Superior temporal gyrus (tissue), 1 donor: ENCODE results near the gene ZNF837.
"Not testable (repeated sequence)": the region's sequence is repeated elsewhere in the genome, so short reads cannot be mapped to it uniquely, and the experiment has no call there.

Experiments
- DNase-seq: peaks from one replicate; pipeline ENCODE4 v3.0.0-alpha.2; 2016; ENCODE audit errors: extremely low spot score

Gene ZNF837

GRCh38 chr19:58396691-58397532 lies 16.1 kb upstream of the ZNF837 start:
- DNase-seq: no peak

DNA sequence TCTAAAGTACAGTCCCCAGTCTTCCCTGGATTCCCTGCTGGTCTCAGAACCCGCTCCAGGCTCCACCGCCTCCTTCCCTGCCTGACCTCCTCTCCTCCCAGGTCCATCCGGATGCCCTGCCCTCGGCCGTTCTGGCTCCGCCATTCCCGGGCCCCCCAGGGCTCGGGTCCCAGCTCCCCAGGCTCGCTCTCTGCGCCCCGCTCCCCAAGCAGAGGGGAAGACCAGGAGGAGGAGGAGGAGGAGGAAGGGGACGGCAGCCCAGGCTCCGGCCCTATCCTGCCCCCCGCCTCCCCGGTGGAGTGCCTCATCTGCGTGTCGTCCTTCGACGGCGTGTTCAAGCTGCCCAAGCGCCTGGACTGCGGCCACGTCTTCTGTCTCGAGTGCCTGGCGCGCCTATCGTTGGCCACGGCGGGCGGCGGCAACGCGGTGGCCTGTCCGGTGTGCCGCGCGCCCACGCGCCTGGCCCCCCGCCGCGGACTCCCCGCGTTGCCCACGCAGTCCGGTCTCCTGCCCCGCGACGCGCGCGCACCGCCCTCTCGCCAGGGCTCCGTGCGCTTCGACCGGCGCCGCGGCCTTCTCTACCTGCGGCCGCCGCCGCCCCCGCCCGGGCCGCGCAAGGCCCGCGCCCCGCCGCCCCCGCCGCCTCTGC lies 15.3 kb upstream of the ZNF837 start:
- no peak for DNase-seq

- DNase-seq: no peak
These were observed 14.6 kb upstream of the ZNF837 start, which contains the start of gene RNF225 for GRCh38 chr19:58395220-58395978. RNF225 (plus strand) TSS chr19:58395656; CDS start chr19:58396090, 434 bp downstream.

- no peak for DNase-seq
These were observed 14.0 kb upstream of the ZNF837 start for GRCh38 chr19:58394821-58395219.

DNA sequence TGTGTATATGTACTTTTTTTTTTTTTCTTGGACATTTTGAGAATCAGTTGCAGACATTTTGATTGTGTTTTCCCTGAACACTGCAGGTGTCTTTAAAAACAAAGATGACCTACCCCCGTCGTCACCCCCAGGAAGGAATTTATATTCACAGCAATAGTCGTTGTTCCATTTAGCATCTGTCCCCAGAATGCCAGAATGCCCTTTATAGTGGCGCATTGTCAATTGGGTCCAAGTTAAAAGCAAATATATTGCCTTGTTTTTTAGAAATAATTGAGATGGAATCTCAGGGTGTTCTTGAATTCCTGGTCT lies 12.8 kb upstream of the ZNF837 start:
- DNase-seq: no peak

DNA sequence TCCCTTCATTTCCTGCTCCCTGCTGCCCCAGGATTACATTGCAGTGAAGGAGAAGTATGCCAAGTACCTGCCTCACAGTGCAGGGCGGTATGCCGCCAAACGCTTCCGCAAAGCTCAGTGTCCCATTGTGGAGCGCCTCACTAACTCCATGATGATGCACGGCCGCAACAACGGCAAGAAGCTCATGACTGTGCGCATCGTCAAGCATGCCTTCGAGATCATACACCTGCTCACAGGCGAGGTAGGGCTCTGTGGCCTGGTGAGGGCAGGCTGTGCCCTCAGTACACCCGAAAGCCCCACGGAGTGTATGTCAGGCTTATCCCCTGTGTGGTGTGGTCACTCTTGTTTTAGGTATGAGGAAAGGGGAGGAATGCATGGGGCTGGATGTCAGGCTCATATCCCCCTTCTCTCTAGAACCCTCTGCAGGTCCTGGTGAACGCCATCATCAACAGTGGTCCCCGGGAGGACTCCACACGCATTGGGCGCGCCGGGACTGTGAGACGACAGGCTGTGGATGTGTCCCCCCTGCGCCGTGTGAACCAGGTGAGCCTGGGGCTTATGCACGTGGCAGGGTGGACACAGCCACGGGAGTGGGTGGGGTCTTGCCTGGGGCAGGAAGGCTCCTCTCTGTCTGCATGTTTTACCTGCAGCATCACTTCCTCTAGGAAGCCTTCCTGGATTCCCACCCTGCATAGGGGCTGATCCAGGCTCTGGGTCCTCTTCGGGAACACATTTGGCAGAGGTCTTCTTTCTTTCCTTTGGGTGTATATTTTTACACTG lies 12.3 kb upstream of the ZNF837 start:
- DNase-seq: no peak

DNA sequence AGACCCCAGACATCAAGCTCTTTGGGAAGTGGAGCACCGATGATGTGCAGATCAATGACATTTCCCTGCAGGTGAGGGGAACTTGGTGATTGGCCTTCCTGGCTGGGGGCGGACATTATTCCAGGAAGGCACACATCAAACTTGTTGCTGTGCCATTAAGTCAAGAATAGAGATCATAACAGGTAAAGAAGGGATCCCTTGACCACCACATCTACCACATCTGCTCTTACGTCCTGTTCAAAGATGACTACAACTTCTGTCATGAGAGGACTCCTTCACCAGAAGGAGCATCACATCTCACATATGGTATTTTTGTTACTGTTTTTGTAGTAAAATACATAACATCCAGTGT lies 7.3 kb upstream of the ZNF837 start:
- no peak for DNase-seq

GRCh38 chr19:58387338-58388174 lies 6.7 kb upstream of the ZNF837 start:
- no peak for DNase-seq

DNA sequence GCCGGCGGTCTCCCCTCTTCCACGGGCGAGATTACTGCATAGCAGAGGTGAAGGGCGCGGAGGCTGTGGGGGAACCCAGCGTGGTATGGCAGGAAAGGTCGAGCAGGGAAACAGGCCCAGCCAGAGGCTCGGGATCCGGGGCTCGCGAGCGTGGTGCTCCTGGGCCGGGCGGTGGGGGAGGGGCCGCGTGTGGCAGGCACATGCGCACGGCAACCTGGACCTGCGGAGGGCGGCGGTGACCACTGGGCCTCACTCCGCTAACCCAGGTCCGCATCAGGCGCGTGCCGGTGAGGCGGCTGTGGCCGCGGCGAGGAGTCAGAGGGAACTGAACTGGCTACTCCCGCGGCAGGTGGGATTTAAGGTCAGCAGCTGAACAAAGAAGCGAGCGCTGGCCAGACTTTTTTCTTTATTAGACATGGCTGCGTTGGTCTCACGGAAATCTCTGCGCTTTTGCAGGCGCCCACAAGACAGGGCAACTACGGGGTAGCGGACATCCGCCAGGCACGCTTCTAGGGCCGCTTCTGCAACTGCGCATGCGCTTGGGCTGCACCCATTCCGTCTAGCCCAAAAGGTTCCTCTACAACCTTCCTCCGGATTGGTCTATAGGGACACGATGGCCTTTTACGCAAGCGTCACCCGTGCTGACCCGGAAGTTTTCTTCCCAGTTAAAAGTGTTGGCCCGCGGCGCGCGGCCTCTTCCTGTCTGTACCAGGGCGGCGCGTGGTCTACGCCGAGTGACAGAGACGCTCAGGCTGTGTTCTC lies 5.9 kb upstream of the ZNF837 start, which contains the start of gene RPS5:
Gene RPS5 (plus strand): TSS at position 694 of the 762 bp plus-strand sequence. CDS start 869 bp downstream, outside the sequence.
- DNase-seq: peak; percentile 100

DNA sequence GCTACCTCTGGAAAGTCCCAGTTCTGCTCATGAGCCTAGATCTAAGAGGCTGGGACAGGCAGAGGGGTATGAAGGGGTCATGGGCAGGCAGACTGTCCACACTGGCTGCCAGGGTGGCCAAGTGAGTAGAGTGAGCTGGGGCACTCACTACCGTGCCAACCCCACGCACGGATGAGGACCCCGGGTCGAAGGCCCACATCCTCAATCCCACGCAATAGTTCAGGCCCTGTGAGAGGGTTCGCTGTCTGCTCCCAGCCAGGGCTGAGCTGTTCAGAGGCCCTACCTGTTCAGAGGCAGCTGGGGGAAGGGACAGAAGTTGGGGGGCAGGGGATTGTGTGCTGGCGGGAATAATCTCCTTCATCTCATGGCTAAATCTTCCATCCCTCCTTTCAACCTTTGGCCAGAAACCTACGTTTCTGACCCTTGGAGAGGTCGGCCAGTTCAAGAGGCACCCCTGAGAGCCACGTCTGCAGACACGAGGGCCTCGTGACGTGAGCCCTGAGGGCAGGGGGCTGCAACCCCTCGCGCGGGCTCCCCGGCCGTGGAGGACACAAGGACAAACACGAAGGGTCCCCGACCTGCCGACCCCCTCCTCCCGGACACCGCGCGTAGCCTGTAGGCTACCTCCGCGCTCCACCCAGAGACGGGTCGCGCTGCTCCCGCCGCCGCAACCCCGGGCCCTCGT lies 5.2 kb upstream of the ZNF837 start:
- no peak for DNase-seq

- DNase-seq: no peak
These were observed 4.6 kb upstream of the ZNF837 start for GRCh38 chr19:58385313-58385890.

- no peak for DNase-seq
These were observed 2.3 kb upstream of the ZNF837 start for GRCh38 chr19:58382997-58383603.

DNA sequence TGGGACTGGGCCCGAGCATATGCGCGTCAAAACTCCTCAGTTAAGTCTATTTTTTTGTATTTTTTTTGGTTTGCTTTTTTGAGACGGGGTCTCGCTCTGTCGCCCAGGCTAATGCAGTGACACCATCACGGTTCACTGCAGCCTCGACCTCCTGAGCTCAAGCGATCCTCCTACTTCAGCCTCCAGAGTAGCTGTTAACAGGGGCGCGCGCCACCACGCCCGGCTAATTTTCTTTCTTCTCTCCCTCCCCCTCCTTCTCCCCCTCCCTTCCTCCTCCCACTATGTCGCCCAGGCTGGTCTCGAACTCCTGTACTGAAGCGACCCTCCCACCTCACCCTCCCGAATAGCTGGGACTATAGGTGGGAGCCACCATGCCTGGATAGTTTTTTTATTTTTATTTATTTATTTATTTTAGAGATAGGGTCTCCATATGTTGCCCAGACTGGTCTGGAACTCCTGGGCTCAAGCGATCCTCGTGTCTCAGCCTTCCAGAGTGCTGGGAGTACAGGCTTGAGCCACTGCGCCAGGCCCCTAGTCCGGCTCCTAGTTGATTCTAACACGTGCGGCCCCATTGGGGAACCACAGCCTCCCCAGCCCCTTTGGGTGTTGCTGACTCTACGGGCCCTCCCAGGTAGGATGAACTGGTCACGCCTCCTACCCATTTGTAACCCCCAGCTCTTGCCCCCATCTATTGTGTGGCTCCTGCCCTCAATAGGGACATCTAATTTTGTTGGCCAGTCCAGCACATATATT lies 806 bp upstream of the ZNF837 start:
- no peak for DNase-seq

DNA sequence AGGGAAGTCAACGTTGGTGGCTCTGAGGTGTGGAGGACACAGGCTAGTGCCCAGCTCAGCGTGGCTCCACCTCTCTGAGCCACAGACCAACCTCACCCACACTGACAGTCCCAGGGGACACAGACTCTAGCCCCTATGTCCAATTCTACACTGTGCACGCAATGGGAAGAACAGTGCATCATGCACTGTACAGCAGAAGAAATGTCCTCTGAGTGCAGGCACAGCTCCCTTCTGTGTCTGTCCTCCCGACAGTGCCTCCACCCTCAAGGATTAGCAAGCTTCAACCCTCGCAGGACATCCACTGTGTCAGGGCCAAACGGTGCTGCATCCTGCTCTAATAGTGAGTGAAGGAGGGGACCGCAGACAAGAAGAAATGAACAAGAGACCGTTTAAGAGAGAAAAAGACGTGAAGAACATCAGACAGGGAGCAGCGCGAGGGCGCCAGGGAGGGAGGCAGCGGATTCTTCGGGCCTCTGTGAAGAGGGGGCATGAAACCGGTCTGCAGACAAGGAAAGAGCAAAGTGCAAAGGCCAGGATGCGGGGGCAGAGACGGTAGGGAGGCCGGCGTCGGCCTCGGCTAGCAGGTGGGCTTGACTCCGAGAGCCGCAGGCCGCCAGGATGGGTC lies 681 bp downstream of the ZNF837 start:
- peak; percentile 45 for DNase-seq

DNA sequence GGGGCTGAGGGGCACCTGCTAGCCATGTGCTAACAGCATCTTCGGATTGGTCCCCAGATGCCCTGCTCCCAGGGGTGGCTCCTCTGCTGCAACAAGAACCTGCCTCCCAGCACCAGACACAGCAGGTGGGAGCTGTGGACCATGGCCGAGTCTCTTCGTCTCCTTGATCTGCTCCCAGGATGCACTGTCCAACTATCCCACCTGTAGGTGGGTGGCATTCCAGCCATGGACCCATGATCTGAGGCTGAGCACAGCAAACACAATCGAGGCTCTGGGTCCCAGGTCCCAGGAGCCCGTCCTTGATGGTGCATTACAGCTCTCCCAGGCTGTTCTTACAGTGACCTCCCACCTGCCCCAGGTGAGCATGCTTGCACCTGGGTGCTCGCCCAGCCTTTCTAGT lies 1.6 kb downstream of the ZNF837 start:
- no peak for DNase-seq

GRCh38 chr19:58376724-58377123 lies 4.1 kb downstream of the ZNF837 start:
- not testable (repeated sequence) for DNase-seq

DNA sequence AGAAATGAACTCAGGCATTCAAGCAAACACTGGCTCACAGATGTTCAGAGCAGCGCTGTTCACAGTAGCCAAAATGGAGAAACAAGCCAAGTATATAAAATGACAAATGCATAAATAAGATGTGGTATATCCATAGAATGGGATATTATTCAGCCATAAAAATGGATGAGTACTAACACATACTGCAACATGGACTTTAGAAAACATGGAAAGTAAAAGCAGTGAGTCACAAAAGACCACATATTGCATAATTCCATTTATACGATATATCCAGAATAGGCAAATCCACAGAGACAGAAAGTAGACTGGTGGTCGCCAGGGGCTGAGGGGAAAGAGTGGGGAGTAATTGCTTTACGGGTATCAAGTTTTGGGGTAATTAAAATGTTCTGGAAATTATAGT lies 6.6 kb downstream of the ZNF837 start:
- DNase-seq: no peak
